ENCODE data around the gene GLIS1.

Gene GLIS1

DNA sequence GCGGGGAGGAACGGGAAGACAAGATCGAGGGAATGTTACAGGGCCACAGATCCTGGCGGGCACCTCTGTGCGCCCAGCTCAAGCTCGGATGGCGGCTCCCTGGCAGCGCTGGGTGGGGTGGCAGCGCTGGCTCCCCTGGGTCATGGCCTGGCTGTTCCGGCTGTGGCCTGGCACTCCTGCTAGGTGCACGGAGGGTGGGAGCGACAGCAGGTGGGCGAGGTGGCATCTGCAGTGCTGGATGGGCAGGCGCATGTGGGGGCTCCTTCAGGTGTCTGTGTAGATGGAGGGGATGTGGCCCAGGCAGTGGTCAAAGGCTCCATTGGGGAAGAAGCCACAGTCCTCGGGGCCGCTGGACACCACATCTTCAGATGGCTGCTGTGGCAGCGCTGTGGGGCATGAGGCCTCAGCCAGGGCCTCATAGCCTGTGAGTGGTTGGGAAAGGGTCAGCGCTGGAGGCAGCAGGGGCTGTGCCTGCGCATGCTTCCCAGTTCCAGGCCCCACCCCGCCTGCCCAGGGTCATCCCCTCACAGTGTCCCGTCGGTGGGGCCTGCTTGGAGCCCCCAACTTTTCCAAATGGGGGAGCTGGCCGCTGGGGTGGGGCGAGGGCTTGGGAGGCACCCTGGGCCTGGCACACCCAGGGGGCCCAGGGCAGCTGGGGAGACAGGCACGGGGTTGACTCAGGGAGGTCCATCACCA lies 232.5 kb downstream of the GLIS1 start:
- no peak overlapping the region for H3K4me3 ChIP-seq
- no peak for TF ChIP-seq CTCF (IDR thresholded peaks at IDR 0.05)
- no peak for DNase-seq (ENCODE audit: low spot score)

DNA sequence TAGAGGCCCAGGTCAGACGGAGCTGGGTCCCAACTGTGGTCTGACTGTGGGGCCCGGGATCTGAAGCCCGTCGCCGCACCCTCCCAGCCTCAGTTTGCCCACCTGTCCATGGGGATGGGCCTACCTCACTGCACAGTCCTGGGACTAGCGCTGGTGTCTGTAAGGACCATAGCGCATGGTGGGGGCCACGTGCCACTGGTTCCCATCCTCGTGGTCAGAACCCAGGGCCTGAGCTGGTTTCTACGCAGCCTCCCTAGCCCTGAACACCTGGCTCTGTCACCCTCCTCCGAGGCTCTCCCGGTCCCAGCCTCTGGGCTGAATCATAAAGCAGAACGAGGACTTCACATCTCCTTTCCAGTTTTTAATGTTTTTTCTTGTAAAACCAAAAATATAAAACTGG lies 233.1 kb downstream of the GLIS1 start:
- Histone ChIP-seq H3K4me3 (no peak overlapping the region), H3K27ac (no peak overlapping the region)
- TF ChIP-seq CTCF (IDR thresholded peaks at IDR 0.05): no peak
- no peak for DNase-seq (ENCODE audit: low spot score)

More for the DNA sequence above, 232.5 kb downstream of the GLIS1 start:
- no peak overlapping the region for H3K27ac ChIP-seq

DNA sequence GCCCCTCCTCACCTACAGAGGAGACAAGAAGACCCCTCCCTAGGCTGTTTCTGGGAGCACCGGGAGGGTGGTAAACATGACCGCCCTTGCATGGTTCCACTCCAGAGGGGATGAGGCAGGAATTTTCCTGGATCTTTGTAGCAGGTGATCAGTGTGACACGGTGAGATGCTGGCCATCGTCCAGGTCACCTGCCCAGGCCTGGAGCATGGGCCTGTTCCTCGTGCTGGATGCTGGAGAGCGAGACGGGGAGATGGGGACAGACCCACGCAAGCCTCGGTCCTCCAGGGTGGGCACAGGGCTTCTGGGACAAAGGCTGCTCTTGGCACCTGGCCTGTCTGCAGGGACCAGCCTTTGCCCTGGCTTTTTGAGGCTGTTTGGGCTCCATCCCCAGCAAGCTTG lies 233.6 kb downstream of the GLIS1 start:
- Histone ChIP-seq H3K4me3 (no peak overlapping the region), H3K27ac (no peak overlapping the region)
- TF ChIP-seq CTCF (IDR thresholded peaks at IDR 0.05): no peak
- DNase-seq (ENCODE audit: low spot score): no peak

DNA sequence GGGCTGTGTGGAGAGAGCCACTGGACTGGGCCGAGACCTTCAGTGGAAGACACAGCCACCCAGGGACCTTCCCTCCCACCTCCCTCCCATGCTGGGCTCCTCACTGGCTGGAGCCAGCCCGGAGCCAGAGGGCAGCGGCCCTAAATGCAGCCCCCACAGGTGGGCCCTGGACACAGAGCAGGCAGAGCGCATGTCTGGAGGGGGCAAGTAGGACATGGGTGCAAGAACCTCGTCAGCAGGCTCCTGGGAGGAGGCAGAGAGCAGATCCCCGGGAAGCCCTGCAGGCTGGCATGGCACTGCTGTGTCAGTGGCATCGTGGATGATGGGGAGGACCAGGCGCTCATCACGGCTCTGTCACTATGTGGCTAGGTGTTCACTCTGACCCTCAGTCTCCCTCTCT lies 234.1 kb downstream of the GLIS1 start:
- Histone ChIP-seq H3K27ac (no peak overlapping the region), H3K4me3 (no peak overlapping the region)
- DNase-seq (ENCODE audit: low spot score): no peak
- TF ChIP-seq CTCF (IDR thresholded peaks at IDR 0.05): no peak

GRCh38 chr1:53503433-53504217 lies 235.3 kb downstream of the GLIS1 start:
- TF ChIP-seq CTCF (IDR thresholded peaks at IDR 0.05): no peak
- no peak for DNase-seq (ENCODE audit: low spot score)
- Histone ChIP-seq H3K27ac (no peak overlapping the region), H3K4me3 (no peak overlapping the region)

DNA sequence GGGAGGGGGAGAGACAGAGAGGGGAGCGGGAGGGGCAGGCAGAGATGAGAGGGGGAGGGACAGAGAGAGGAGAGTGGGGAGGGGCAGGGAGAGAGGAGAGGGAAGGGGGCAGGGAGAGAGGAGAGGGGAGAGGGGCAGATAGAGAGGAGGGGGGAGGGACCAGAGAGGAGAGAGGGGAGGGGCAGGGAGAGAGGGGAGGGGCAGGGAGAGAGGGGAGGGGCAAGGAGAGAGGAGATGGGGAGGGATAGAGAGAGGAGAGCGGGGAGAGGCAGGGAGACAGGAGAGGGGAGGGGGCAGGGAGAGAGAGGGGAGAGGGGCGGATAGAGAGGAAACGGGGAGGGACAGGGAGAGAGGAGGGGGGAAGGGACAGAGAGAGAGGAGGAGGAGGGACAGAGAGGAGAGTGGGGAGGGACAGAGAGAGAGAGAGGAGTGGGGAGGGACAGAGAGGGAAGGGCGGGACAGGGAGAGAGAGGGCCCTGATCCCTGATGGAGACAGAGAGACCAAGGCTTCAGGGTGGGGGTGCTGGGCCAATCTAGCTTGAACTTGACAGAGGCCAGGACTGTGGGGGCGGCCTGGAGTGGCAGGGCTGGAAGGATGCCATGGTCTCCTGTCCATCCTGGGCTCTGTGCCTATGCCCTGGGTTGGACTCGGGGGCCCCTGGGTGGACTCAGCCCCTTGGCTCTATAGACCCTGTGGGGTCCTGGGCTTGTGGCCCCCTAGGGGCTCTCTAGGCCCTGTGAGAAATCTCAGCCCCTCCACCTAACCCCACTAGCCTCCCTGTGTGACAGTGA lies 236.1 kb downstream of the GLIS1 start:
- DNase-seq (ENCODE audit: low spot score): no peak
- Histone ChIP-seq H3K27ac (no peak overlapping the region), H3K4me3 (no peak overlapping the region)
- TF ChIP-seq CTCF (IDR thresholded peaks at IDR 0.05): no peak

All from coronary artery (tissue), 2 donors.